ENCODE data around the gene HLA-A.
"Not testable (repeated sequence)": the region's sequence is repeated elsewhere in the genome, so short reads cannot be mapped to it uniquely, and the experiment has no call there.

The HLA-A gene

GRCh38 chr6:29942275-29943052 lies at the start of gene HLA-A:
Gene HLA-A (plus strand): TSS chr6:29942532. CDS start chr6:29942554, 22 bp downstream.
- peak; percentile 83 for DNase-seq

GRCh38 chr6:29892696-29893095 lies 49.6 kb upstream of the HLA-A start:
- no peak for DNase-seq

- no peak for DNase-seq
Measured at GRCh38 chr6:29899281-29899680, 43.1 kb upstream of the HLA-A start.

- no peak for DNase-seq
Measured at GRCh38 chr6:29905286-29905685, 37.0 kb upstream of the HLA-A start.

- DNase-seq = no peak
Measured at GRCh38 chr6:29907637-29908340, 34.5 kb upstream of the HLA-A start.

GRCh38 chr6:29908341-29908662 lies 34.0 kb upstream of the HLA-A start:
- DNase-seq = no peak

GRCh38 chr6:29908710-29909109 lies 33.6 kb upstream of the HLA-A start:
- no peak for DNase-seq

GRCh38 chr6:29909985-29910384 lies 32.3 kb upstream of the HLA-A start:
- no peak for DNase-seq

GRCh38 chr6:29912840-29913239 lies 29.5 kb upstream of the HLA-A start:
- no peak for DNase-seq

- no peak for DNase-seq
Measured at GRCh38 chr6:29916741-29917140, 25.6 kb upstream of the HLA-A start.

- no peak for DNase-seq
Measured at GRCh38 chr6:29917857-29918256, 24.5 kb upstream of the HLA-A start.

GRCh38 chr6:29919506-29920445 lies 22.6 kb upstream of the HLA-A start:
- DNase-seq = no peak

GRCh38 chr6:29924287-29924686 lies 18.0 kb upstream of the HLA-A start:
- no peak for DNase-seq

- DNase-seq = no peak
Measured at GRCh38 chr6:29924731-29925130, 17.6 kb upstream of the HLA-A start.

GRCh38 chr6:29925321-29925720 lies 17.0 kb upstream of the HLA-A start:
- no peak for DNase-seq

GRCh38 chr6:29925727-29926412 lies 16.5 kb upstream of the HLA-A start:
- no peak for DNase-seq

- no peak for DNase-seq
Measured at GRCh38 chr6:29926413-29927274, 15.7 kb upstream of the HLA-A start.

- DNase-seq = no peak
Measured at GRCh38 chr6:29927275-29927569, 15.1 kb upstream of the HLA-A start.

GRCh38 chr6:29927841-29928388 lies 14.4 kb upstream of the HLA-A start:
- no peak for DNase-seq

GRCh38 chr6:29930047-29930446 lies 12.3 kb upstream of the HLA-A start:
- DNase-seq = not testable (repeated sequence)

- DNase-seq = no peak
Measured at GRCh38 chr6:29933955-29934354, 8.4 kb upstream of the HLA-A start.
